H1 (cell line): Measurements from ENCODE around the gene ITGAE. TPM values are rescaled to one million over a fixed set of nuclear protein-coding genes. Genes with fewer than 3 reads are reported as not detected.
A peak's percentile ranks its signal among the peaks of the same experiment; 100 is the strongest.

Experiments
- CTCF ChIA-PET: fragments of 300-600 bp; sonication (Branson Sonifier 250); formaldehyde crosslinking; loops from one replicate; lab custom pipeline; 2021; ENCODE audit not compliant: partially characterized antibody; lab: Charles Lee
- POLR2A ChIA-PET: fragments of 300-600 bp; sonication (Branson Sonifier 250); formaldehyde crosslinking; loops from one replicate; lab custom pipeline; 2021; ENCODE audit warnings: inconsistent platforms; ENCODE audit not compliant: partially characterized antibody; lab: Charles Lee
- DNase-seq, 2 experiments: peaks; one replicate each; pipeline versions ENCODE4 v3.0.0 to v3.0.0-alpha.2; 2010 to 2022; ENCODE audit warnings: low spot score in 2 of 2, low read depth in 1 of 2, mixed read lengths in 1 of 2
- FAIRE-seq: peaks from 2 replicates; lab custom pipeline; 2011; peaks lifted over from hg19 to GRCh38; lab: Jason Lieb, UNC
- H2AFZ ChIP-seq: 2 replicates; pipeline ENCODE4 v1.8.1; 2012; ENCODE audit warnings: low read length, inconsistent platforms
- H2AK5ac ChIP-seq: 2 replicates; pipeline ENCODE4 v1.6.1; 2013; ENCODE audit warnings: low read depth, low read length
- H2BK120ac ChIP-seq: replicated peaks from 2 replicates; pipeline ENCODE3; 2013; ENCODE audit warnings: low read depth, low read length, inconsistent platforms
- H2BK12ac ChIP-seq: 2 replicates; pipeline ENCODE4 v1.6.1; 2013; ENCODE audit warnings: low read depth, low read length
- H2BK15ac ChIP-seq: 2 replicates; pipeline ENCODE4 v1.6.1; 2013; ENCODE audit warnings: low read length
- H2BK20ac ChIP-seq: 2 replicates; pipeline ENCODE4 v1.6.1; 2013; ENCODE audit warnings: low read length
- H2BK5ac ChIP-seq: 2 replicates; pipeline ENCODE4 v1.6.1; 2013; ENCODE audit warnings: low read depth, low read length
- H3K14ac ChIP-seq: 2 replicates; pipeline ENCODE4 v1.6.1; 2013; ENCODE audit warnings: inconsistent platforms; ENCODE audit not compliant: insufficient read length
- H3K18ac ChIP-seq: 2 replicates; pipeline ENCODE4 v1.6.1; 2013; ENCODE audit warnings: low read length; ENCODE audit errors: extremely low read depth
- H3K23ac ChIP-seq: 2 replicates; pipeline ENCODE4 v1.6.1; 2013; ENCODE audit warnings: inconsistent platforms; ENCODE audit not compliant: insufficient read length
- H3K23me2 ChIP-seq: 2 replicates; pipeline ENCODE4 v1.6.1; 2013; ENCODE audit warnings: low read depth, low read length
- H3K27ac ChIP-seq: 2 replicates; pipeline ENCODE4 v1.6.1; 2011; ENCODE audit warnings: low read depth, low read length, inconsistent platforms
- H3K27me3 ChIP-seq, 4 experiments: replicated peaks in 1 of 4; 1 replicate in 1 of 4; 2 replicates in 3 of 4; pipeline versions ENCODE4 v1.6.1 to v1.8.1; 2011 to 2013; ENCODE audit warnings: low read length in 3 of 4, mild to moderate bottlenecking in 3 of 4, inconsistent platforms in 2 of 4, mixed read lengths in 2 of 4, moderate library complexity in 1 of 4; ENCODE audit not compliant: control insufficient read depth in 3 of 4, insufficient read depth in 3 of 4; ENCODE audit errors: extremely low read depth in 1 of 4
- H3K36me3 ChIP-seq, 4 experiments: 2 replicates each; pipeline versions ENCODE4 v1.6.1 to v1.8.1; 2011 to 2013; ENCODE audit warnings: mild to moderate bottlenecking in 4 of 4, low read length in 3 of 4, moderate library complexity in 2 of 4, control low read depth in 1 of 4, inconsistent platforms in 1 of 4; ENCODE audit not compliant: insufficient read depth in 4 of 4, control insufficient read depth in 2 of 4
- H3K4ac ChIP-seq: replicated peaks from 2 replicates; pipeline ENCODE3; 2013; ENCODE audit warnings: low read length, low read depth, mixed read lengths, inconsistent platforms; ENCODE audit not compliant: insufficient read length
- H3K4me1 ChIP-seq, 4 experiments: replicated peaks in 1 of 4; 1 replicate in 1 of 4; 2 replicates in 3 of 4; pipeline versions ENCODE4 v1.6.1 to v1.8.1; 2011 to 2013; ENCODE audit warnings: low read length in 3 of 4, inconsistent platforms in 2 of 4, mixed read lengths in 1 of 4; ENCODE audit not compliant: insufficient read depth in 4 of 4, control insufficient read depth in 3 of 4
- H3K4me2 ChIP-seq, 2 experiments: 2 replicates each; pipeline versions ENCODE4 v1.6.1 to v1.8.1; 2011 to 2013; ENCODE audit warnings: low read depth in 2 of 2, low read length in 2 of 2, control low read depth in 1 of 2, inconsistent platforms in 1 of 2, mild to moderate bottlenecking in 1 of 2; ENCODE audit not compliant: insufficient read depth in 1 of 2
- H3K4me3 ChIP-seq, 4 experiments: fragments of 200-600, 300-600 bp in 1 of 4; sonication (generic), shearing (Covaris generic), sonication (Bioruptor Twin) in 1 of 4; 2 replicates each; pipeline versions ENCODE4 v1.5.1 to v1.8.1; 2011 to 2016; ENCODE audit warnings: low read length in 4 of 4, low read depth in 3 of 4, control low read depth in 2 of 4, inconsistent platforms in 2 of 4, mild to moderate bottlenecking in 2 of 4, mixed read lengths in 1 of 4, moderate library complexity in 1 of 4; ENCODE audit not compliant: insufficient read depth in 2 of 4; ENCODE audit errors: extremely low read depth in 1 of 4
- H3K56ac ChIP-seq: replicated peaks from 2 replicates; pipeline ENCODE3; 2013; ENCODE audit warnings: low read depth, mild to moderate bottlenecking, mixed read lengths, low read length, inconsistent platforms; ENCODE audit not compliant: insufficient read length
- H3K79me1 ChIP-seq: 2 replicates; pipeline ENCODE4 v1.6.1; 2013; ENCODE audit warnings: low read depth, low read length, control low read depth
- H3K79me2 ChIP-seq, 2 experiments: 2 replicates each; pipeline versions ENCODE4 v1.6.1 to v1.8.1; 2012 to 2013; ENCODE audit warnings: low read length in 2 of 2, mild to moderate bottlenecking in 2 of 2, inconsistent platforms in 1 of 2; ENCODE audit not compliant: insufficient read depth in 2 of 2, control insufficient read depth in 1 of 2
- H3K9ac ChIP-seq, 4 experiments: replicated peaks in 1 of 4; 1 replicate in 1 of 4; 2 replicates in 3 of 4; pipeline versions ENCODE4 v1.6.1 to v1.8.1; 2011 to 2013; ENCODE audit warnings: low read depth in 3 of 4, low read length in 3 of 4, control low read depth in 2 of 4, mild to moderate bottlenecking in 2 of 4, moderate library complexity in 2 of 4, inconsistent platforms in 1 of 4; ENCODE audit errors: extremely low read depth in 1 of 4
- H3K9me3 ChIP-seq, 2 experiments: 2 replicates each; pipeline versions ENCODE4 v1.6.1 to v1.8.1; 2012 to 2013; ENCODE audit warnings: mild to moderate bottlenecking in 2 of 2, moderate library complexity in 2 of 2, control low read depth in 1 of 2, inconsistent platforms in 1 of 2, low read depth in 1 of 2, low read length in 1 of 2, mixed read lengths in 1 of 2; ENCODE audit not compliant: insufficient read depth in 2 of 2
- H4K20me1 ChIP-seq, 2 experiments: replicated peaks in 1 of 2; 2 replicates each; pipeline versions ENCODE3 to v1.8.1; 2011 to 2013; ENCODE audit warnings: inconsistent platforms in 2 of 2, low read length in 2 of 2, mild to moderate bottlenecking in 1 of 2; ENCODE audit not compliant: insufficient read depth in 2 of 2, control insufficient read depth in 1 of 2
- H4K5ac ChIP-seq: 2 replicates; pipeline ENCODE4 v1.6.1; 2013; ENCODE audit warnings: low read length, low read depth, mixed read lengths, inconsistent platforms; ENCODE audit not compliant: insufficient read length
- H4K8ac ChIP-seq: 2 replicates; pipeline ENCODE4 v1.8.0; 2013; ENCODE audit warnings: mild to moderate bottlenecking, moderate library complexity, low read length, inconsistent platforms; ENCODE audit not compliant: insufficient read depth; ENCODE audit errors: extremely low read depth
- H4K91ac ChIP-seq: replicated peaks from 2 replicates; pipeline ENCODE3; 2013; ENCODE audit warnings: low read length, mixed read lengths, inconsistent platforms; ENCODE audit not compliant: insufficient read length
- KDM5A ChIP-seq: fragments of 200-600 bp; IDR thresholded peaks from 2 replicates; pipeline ENCODE4 v1.7.1; 2012; ENCODE audit warnings: mild to moderate bottlenecking, low read length, inconsistent platforms, mixed read lengths
- RAD21 ChIP-seq, 2 experiments: IDR thresholded peaks in 1 of 2; conservative IDR thresholded peaks in 1 of 2; 2 replicates each; pipeline ENCODE4 v1.6.1; 2011; ENCODE audit warnings: low read depth in 2 of 2, low read length in 2 of 2, improper control_type of control experiment in 1 of 2, inconsistent platforms in 1 of 2, mild to moderate bottlenecking in 1 of 2, moderate library complexity in 1 of 2
- RBBP5 ChIP-seq: IDR thresholded peaks from 2 replicates; pipeline ENCODE4 v1.7.1; 2012; ENCODE audit warnings: low read depth, mild to moderate bottlenecking, inconsistent platforms, low read length, moderate library complexity, borderline replicate concordance
- RFX5 ChIP-seq: IDR thresholded peaks from 2 replicates; pipeline ENCODE4 v1.6.1; 2011; ENCODE audit warnings: low read depth, low read length, improper control_type of control experiment, borderline replicate concordance
- SIN3A ChIP-seq, 2 experiments: IDR thresholded peaks in 1 of 2; conservative IDR thresholded peaks in 1 of 2; 2 replicates each; pipeline ENCODE4 v1.6.1; 2011 to 2012; ENCODE audit warnings: low read length in 2 of 2, improper control_type of control experiment in 1 of 2, low read depth in 1 of 2, mild to moderate bottlenecking in 1 of 2
- TEAD4 ChIP-seq: IDR thresholded peaks from 2 replicates; pipeline ENCODE4 v1.6.1; 2012; ENCODE audit warnings: low read depth, low read length, inconsistent platforms, mixed read lengths
- WGBS, 2 experiments: shearing (Covaris generic) in 1 of 2; methylation state at CpG; one replicate each; pipeline versions ENCODE4 v1.1.6 to v1.1.7; 2013 to 2015; ENCODE audit warnings: low lambda C conversion rate in 2 of 2, mixed read lengths in 2 of 2, inconsistent platforms in 1 of 2, low coverage in 1 of 2, missing lambda C conversion rate in 1 of 2; ENCODE audit not compliant: insufficient replicate concordance in 2 of 2, insufficient coverage in 1 of 2, insufficient read length in 1 of 2; ENCODE audit errors: extremely low coverage in 1 of 2, missing lambda C conversion rate in 1 of 2; 5-methylcytosine and 5-hydroxymethylcytosine counted together
- polyA plus RNA-seq, 7 experiments: library from polyadenylated mRNA; depleted of rRNA in 3 of 7; stranded (reverse) in 5 of 7; unstranded in 2 of 7; fragments of >200 nt in 5 of 7; fragments of 200-250 nt in 2 of 7; gene quantifications; 1 replicate in 5 of 7; 2 replicates in 1 of 7; 4 replicates in 1 of 7; pipeline versions ENCODE4 v1.2.1 to v1.2.3, GENCODE V29; 2011 to 2013; ENCODE audit warnings: missing spikeins in 2 of 7, mixed read lengths in 2 of 7
- total RNA-seq: library from RNA; stranded (reverse); fragmentation: NEBNext Ultra II Directional; extraction: Animal tissue kit (Norgen Biotek cat#: 25700); gene quantifications from 2 replicates; pipeline ENCODE4 v1.2.1, GENCODE V29; 2021
- TF ChIP-seq, protein P1 (sequence below), 3 experiments: IDR thresholded peaks; 1 replicate in 2 of 3; 2 replicates in 1 of 3; pipeline versions ENCODE4 v1.5.1 to v1.6.1; 2011; ENCODE audit warnings: low read length in 3 of 3, mild to moderate bottlenecking in 3 of 3, inconsistent platforms in 2 of 3, low read depth in 1 of 3, moderate library complexity in 1 of 3; ENCODE audit not compliant: insufficient read depth in 1 of 3; ENCODE audit errors: control extremely low read depth in 1 of 3

ITGAE gene
- total and polyA plus RNA-seq, 2 of the 8 experiments (the other 6 are each of a cell fraction or from before 2014, with no cell fraction given): 23.2 to 43.1 TPM

DNA sequence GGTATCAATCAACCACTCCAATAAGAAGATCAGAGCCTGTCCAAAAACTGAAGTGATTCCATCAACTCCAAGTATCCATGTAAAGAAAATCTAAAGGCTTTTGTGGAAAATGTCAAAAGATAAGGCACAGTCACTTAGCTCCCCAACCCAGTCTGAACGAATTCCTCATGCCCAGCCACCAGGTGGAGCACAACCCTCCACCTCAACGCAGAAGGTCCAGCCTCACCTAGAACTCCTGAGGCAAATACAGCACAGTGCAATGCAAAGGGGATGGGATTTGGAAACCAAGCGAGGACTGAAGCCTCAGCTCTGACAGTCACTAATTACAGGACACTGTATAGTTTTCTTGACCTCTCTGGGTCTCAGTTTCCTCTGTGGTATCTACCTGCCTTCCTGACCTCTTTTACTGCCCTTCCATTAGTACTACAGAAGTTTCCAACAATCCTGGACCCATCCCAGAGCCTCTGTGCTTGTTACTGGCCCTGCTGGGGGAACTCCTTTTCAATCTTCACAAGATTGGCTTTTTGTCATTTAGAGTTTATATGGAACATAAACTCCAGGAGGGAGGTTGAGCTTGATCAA, 43.0 kb upstream of the ITGAE start:
- Histone ChIP-seq H3K79me1 (peaks cover 2% of the 10 kb centered on the region; the same call in 1 of the 2 replicates), H3K27ac (no peak overlapping the region), H3K23me2 (0 out of 2 replicates have a peak, but pooled peaks cover 3% of the 10 kb centered on the region), H2AK5ac (no peak overlapping the region), H2BK20ac (no peak overlapping the region), H3K18ac (no peak overlapping the region), H2BK120ac (no peak overlapping the region), H3K9ac (no peak overlapping the region), H4K20me1 (peaks cover 6 to 8% of the 10 kb centered on the region in 2 experiments), H3K14ac (no peak overlapping the region), H4K91ac (no peak overlapping the region), H3K36me3 (peaks cover 8 to 35% (median 26%) of the 10 kb centered on the region in 4 experiments; a peak in 7 of 8 replicates), H3K27me3 (no peaks in the 10 kb centered on the region), H3K9me3 (no peaks in the 10 kb centered on the region), H2AFZ (no peak overlapping the region), H2BK12ac (no peak overlapping the region), H3K4me1 (0 out of 7 replicates have a peak, but pooled peaks cover 0 to 3% (median 0%) of the 10 kb centered on the region in 4 experiments), H3K4me2 (no peak overlapping the region; a peak in 1 of 4 replicates), H3K56ac (no peak overlapping the region), H3K4ac (no peak overlapping the region), H3K4me3 (no peak overlapping the region), H3K23ac (no peak overlapping the region), H4K8ac (no peak overlapping the region), H2BK15ac (no peak overlapping the region), H3K79me2 (peaks cover 7 to 38% of the 10 kb centered on the region in 2 experiments; a peak in 3 of 4 replicates), H4K5ac (no peak overlapping the region), H2BK5ac (no peak overlapping the region)
- WGBS, 2 experiments: 49% methylated on average over 3 of the region's 3 CpGs; no CpG with 5 or more reads in 1 of the 2 experiments
- CTCF ChIA-PET: interaction anchor here (0.6 to 6.0 kb wide), 26 partner anchors 11 to 260 kb away, joined by 3 to 75 read pairs (median 5); partner anchors contain the start of genes HASPIN and P2RX1
- peak; percentile 94 for FAIRE-seq
- no peak for DNase-seq
- POLR2A ChIA-PET: interaction anchor here (0.6 to 2.6 kb wide), 10 partner anchors 9 to 234 kb away, joined by 3 to 9 read pairs (median 3); partner anchors contain the start of gene HASPIN
- TF ChIP-seq RBBP5 (no peak), SIN3A (conservative IDR thresholded peaks at IDR 0.05 in 1 of 2, IDR thresholded peaks at IDR 0.05 in 1 of 2; ENCODE audit: low read depth in 1 of 2, low read length in 2 of 2) (peak in 1 of 2 experiments; percentile 57; a peak in 1 of 4 replicates), TEAD4 (peak; percentile 59; the same call in 1 of the 2 replicates), RAD21 (IDR thresholded peaks at IDR 0.05 in 1 of 2, conservative IDR thresholded peaks at IDR 0.05 in 1 of 2; ENCODE audit: low read depth in 2 of 2, low read length in 2 of 2) (peak; percentile 52 to 62; a peak in 3 of 4 replicates), KDM5A (no peak), RFX5 (no peak)
- TF ChIP-seq, protein P1, sequence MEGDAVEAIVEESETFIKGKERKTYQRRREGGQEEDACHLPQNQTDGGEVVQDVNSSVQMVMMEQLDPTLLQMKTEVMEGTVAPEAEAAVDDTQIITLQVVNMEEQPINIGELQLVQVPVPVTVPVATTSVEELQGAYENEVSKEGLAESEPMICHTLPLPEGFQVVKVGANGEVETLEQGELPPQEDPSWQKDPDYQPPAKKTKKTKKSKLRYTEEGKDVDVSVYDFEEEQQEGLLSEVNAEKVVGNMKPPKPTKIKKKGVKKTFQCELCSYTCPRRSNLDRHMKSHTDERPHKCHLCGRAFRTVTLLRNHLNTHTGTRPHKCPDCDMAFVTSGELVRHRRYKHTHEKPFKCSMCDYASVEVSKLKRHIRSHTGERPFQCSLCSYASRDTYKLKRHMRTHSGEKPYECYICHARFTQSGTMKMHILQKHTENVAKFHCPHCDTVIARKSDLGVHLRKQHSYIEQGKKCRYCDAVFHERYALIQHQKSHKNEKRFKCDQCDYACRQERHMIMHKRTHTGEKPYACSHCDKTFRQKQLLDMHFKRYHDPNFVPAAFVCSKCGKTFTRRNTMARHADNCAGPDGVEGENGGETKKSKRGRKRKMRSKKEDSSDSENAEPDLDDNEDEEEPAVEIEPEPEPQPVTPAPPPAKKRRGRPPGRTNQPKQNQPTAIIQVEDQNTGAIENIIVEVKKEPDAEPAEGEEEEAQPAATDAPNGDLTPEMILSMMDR (IDR thresholded peaks at IDR 0.05; ENCODE audit: control extremely low read depth in 1 of 3, insufficient read depth in 1 of 3, low read depth in 1 of 3, low read length in 3 of 3): peak; percentile 79 to 92 (median 91)
